SIG-M5 treated with dmso at 0.1 percent for 504 hours (cell line): ENCODE results near the gene DOCK9.

ENCODE experiments used
- DNase-seq: peaks from one replicate; lab custom pipeline; 2025; ENCODE audit not compliant: unreplicated experiment; lab: John Stamatoyannopoulos, UW

Gene DOCK9

DNA sequence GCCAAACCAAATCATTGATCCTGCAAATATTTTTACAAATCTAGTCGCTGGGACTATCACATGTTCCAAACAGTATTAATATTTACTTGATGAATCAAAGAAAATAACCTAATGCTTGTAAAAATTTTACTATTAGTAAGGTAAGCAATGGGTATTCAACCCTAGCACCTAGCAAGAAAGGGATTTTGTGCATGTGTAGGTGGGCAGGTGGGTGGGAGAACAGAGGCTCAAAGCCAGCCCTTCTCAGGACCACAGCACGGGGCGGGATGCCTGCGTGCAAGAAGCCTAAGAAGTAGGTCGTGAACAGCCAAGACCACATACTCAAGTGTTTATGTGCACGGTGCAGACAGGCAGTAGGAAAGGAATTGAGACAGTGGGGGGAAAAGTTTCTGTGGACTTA is 26.6 kb downstream of the DOCK9 start:
- no peak for DNase-seq

GRCh38 chr13:98950705-98951104 is 27.2 kb downstream of the DOCK9 start:
- DNase-seq: no peak

- no peak for DNase-seq
Observed at GRCh38 chr13:98947925-98948324, 29.9 kb downstream of the DOCK9 start.

DNA sequence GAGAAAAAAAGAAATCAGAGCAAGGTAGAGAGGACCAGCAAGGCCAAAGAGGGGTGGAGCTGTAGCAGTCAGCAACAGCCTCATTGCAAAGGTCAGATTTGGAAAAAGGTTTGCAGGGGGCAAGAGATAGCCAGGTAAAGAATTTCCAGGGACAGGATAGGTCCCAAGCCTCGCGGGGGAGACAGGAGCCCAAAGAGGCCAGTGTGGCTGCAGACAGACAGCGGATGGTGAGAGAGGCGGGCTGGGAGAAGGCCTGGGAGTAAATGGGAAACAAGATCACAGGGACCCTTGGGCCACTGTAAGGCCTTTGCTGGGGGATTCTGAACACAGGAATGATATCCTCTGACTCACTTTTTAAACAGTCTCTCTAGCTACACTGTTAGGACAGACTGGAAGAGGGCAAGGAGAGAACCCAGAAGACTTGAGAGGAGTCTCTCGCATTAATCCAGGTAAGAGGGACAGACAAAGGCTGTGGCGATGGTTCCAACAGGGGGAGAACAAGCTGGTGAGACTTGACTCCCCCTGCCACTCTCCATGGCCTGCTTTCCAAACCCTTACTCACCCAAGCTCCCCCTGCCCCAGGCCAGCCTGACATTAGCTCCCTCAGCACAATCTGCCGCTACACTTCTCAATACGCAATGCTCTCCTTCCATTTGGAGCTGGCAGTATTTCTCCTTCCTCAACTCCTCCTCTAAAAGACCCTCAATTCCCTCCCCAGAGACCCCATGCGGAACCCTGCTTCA is 31.8 kb downstream of the DOCK9 start:
- no peak for DNase-seq

DNA sequence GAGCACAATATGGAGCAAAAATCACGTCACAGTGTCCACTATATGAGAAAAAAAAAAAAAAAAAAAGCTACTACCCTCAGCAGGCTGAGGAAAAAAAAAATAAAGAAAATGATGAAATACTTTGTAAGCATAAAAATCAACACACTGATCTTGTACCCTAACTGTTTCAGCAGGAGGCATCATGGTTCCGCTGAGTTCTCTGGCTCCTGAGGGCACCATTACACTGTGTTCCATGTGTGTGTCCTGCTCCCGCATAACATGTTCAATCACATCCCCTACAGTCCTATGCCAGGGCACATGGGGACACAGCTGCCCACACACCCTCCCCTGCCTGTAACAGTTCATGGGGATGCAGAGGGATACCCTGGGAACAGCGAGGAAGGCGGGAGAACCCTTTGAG is 33.5 kb downstream of the DOCK9 start:
- no peak for DNase-seq

DNA sequence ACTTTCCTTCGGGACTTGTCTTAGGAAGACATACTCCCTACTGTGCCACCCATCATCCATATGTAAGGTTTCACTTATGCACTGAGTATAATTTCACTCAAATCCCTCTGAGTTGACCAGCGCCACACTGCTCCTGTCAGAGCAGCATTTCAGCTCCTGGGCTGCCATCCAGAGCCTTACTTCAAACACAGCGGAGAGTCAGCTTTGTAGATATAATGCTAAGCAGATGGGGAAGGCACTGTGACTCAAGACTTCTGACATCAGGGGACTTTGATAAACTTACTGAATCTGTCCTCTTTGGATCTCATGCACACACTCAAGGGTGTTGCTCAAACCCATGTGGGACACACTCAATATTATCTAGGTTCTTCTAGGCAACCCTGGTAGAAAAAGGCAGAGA is 34.9 kb downstream of the DOCK9 start:
- no peak for DNase-seq

- no peak for DNase-seq
Observed at GRCh38 chr13:98942485-98942884, 35.4 kb downstream of the DOCK9 start.

DNA sequence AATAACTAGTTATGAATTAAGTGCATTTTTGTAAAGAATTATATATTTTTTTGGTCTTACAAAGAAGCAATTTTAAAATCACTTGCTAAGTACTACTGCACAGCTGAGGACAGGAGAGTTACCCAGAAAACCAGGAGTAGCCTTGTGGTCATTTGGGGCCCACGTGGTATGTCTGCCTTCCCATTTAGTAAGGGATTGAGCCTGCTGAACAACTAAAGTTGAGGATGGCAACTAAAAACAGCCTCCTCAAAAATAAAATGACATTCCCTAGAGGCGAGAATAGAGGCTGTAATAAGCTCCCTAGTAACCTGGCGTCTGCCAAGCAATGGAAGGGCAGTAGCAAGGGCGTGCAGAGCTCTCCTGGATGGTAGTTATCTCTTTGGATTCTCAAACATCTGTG is 36.3 kb downstream of the DOCK9 start:
- DNase-seq: no peak

- DNase-seq: peak; percentile 10
Observed at GRCh38 chr13:98941126-98941525, 36.7 kb downstream of the DOCK9 start.

- DNase-seq: no peak
Observed at GRCh38 chr13:98940325-98941001, 37.4 kb downstream of the DOCK9 start.

GRCh38 chr13:98939660-98940191 is 38.1 kb downstream of the DOCK9 start:
- DNase-seq: no peak

GRCh38 chr13:98938801-98939200 is 39.1 kb downstream of the DOCK9 start:
- DNase-seq: no peak

- no peak for DNase-seq
Observed at GRCh38 chr13:98937911-98938381, 39.9 kb downstream of the DOCK9 start.

GRCh38 chr13:98934243-98934642 is 43.6 kb downstream of the DOCK9 start:
- DNase-seq: no peak

DNA sequence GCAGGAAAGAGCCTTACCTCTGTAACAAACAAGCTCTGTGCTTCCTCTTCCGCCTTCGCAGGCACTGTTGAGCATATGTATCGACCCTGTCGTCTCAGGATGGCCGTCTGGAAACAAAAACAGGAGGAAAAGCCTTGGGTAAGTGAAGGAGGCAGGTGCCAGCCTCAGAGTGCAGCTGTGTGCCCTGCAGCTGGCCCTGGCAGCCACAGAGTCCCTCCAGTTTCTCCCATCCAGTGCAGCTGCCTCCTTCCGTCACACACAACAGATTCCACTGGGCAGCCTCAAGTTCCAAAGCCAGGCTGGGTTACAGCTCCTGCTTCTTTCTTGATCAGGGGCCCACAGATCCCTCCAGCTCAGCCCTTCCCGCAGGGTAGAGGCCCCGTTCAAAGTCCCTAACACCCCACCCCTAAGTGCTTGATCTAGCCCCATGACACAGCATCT is 47.7 kb downstream of the DOCK9 start:
- no peak for DNase-seq

DNA sequence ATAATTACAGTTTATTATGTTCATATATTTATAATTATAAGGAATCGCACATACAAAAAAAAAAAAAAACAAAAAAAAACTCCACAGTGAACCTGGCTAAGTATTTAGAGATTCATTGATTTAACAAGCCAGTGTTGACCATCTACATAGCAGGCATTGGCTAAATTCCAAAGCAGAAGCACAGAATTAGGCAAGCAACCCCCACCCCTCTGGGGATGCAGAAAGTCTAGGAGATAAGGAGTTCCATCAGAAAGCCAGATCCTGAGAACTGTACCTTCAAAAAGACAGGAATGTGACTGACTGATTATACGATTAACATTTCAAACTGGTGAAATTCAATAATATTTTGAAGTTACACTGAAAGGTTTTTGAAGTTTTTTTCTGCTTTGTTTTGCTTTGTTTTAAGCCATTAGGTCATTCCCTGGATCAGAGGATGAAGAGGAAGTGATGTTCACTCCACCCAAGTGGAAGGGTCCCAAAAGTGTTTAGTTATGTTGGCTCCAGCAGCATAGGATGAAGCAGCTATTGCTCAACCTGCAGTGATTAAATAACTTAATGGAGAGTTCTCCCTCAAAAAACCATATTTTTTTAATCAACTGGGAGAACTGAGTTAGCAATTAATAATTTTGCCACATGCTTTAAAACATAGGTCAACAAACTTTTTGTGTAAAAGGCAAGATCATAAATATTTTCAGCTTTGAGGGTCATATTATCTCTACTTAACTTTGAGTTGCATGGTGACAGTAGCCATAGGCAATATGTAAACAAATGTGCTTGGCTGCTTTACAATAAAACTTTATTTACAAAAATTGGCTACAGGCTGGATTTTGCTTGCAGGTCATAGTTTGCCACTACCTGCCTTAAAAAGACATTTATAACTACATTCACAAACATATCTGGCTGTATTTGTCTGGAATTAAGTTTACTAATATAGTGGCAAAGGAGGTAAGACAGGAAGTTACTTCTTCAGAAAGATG is 49.6 kb downstream of the DOCK9 start:
- DNase-seq: no peak

DNA sequence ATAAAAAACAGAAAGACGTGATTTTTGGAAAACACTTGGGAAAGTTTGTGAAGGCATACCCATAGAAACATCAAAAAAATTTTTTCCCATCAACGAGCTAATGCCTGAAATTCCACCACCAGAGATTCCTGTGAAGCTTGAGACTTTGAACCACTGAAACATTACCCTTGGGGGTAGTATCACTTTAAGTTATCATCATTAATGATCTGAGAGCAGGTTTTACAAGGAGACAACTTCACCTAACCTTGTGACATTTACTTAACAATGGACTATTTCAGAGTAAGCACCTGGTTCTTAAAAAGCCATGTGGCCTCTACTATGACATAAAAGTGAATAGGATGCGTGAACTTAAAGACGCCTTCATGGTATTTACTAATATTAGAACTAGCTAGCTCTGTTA is 51.9 kb downstream of the DOCK9 start:
- no peak for DNase-seq

- DNase-seq: no peak
Observed at GRCh38 chr13:98923641-98924397, 54.0 kb downstream of the DOCK9 start.

- DNase-seq: no peak
Observed at GRCh38 chr13:98922306-98922705, 55.6 kb downstream of the DOCK9 start.

DNA sequence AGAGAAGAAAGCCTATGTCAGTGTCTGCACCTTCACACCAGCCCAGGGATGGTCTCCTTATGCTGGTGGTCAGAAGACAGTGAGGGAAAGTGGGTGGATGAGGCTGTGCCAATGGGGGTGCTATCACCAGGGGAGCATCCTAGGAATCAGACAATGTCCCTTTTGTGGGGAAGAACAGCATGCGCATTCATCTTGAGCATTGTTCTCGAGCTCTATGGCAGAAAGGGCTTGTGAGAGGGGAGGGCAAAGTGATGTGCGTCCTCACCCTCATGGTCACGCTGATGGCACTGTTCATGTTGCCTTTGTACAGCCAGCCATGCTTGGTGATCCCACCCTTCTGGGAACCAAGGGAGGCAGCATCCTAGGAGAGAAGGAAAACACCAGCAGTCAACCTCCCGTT is 56.1 kb downstream of the DOCK9 start:
- DNase-seq: no peak
